Retinal pigment epithelial cell (primary cell): ENCODE data around the gene LZTR1.

ENCODE experiments used
- DNase-seq: peaks from one replicate; pipeline ENCODE4 v3.0.0-alpha.2; 2010; ENCODE audit warnings: low read depth
- H3K4me3 ChIP-seq: 2 replicates; pipeline ENCODE4 v1.5.1; 2011; ENCODE audit warnings: mild to moderate bottlenecking, low read length, control low read depth, moderate library complexity
- CTCF ChIP-seq: conservative IDR thresholded peaks from 2 replicates; pipeline ENCODE4 v1.5.1; 2011; ENCODE audit warnings: low read depth, low read length, control low read depth, inconsistent platforms

LZTR1 gene

DNA sequence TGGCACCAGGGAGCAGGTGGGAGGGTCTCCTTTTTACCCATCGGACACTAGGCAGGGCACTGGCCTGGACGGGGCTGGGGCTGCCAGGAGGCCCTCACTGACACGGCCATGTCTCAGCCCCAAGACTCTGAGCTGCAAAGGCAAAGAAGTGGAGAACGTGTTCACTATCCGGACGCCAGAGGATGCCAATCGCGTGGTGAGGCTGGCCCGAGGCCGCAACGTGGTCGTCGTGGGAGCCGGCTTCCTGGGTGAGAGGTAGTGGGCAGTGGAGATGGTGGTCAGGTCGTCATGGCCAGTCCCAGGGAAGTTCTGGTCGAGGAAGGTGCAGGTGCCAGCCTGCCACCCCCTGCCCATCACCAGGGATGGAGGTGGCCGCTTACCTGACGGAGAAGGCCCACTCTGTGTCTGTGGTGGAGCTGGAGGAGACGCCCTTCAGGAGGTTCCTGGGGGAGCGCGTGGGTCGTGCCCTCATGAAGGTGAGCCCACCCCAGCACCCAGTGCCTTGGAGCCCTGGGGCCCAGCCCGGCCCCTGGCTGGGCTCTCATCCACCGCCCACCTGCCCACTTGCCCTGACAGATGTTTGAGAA is 5.7 kb upstream of the LZTR1 start:
- DNase-seq, result no peak
- H3K4me3 ChIP-seq, result no peak overlapping the region
- TF ChIP-seq CTCF, result no peak

GRCh38 chr22:20977019-20977418 is 5.1 kb upstream of the LZTR1 start:
- H3K4me3 ChIP-seq, result no peak overlapping the region
- TF ChIP-seq CTCF, result no peak
- no peak for DNase-seq

GRCh38 chr22:20977516-20978170 is 4.5 kb upstream of the LZTR1 start:
- H3K4me3 ChIP-seq, result no peak overlapping the region
- no peak for TF ChIP-seq CTCF

DNA sequence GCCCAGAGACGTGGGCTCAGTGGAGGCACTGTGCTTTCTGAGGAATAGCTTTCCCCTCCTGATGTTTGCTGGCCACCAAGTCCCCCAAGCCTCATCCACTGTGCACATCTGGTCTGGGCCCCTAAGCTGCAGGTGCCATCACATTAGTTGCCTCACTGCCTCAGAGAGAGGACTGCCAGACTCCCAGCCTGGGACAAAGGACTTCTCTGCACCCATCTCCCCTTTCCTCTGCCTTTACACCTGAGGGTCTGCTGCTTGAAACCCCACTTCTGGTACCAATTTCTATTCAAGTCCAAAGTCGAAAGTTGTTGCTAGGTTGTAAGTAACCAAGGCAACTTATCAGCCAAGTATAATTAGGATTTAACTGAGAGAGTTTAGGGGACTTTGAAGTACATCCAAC is 3.7 kb upstream of the LZTR1 start:
- no peak overlapping the region for H3K4me3 ChIP-seq
- no peak for DNase-seq
- no peak for TF ChIP-seq CTCF

More at GRCh38 chr22:20977516-20978170, 4.5 kb upstream of the LZTR1 start:
- no peak for DNase-seq

DNA sequence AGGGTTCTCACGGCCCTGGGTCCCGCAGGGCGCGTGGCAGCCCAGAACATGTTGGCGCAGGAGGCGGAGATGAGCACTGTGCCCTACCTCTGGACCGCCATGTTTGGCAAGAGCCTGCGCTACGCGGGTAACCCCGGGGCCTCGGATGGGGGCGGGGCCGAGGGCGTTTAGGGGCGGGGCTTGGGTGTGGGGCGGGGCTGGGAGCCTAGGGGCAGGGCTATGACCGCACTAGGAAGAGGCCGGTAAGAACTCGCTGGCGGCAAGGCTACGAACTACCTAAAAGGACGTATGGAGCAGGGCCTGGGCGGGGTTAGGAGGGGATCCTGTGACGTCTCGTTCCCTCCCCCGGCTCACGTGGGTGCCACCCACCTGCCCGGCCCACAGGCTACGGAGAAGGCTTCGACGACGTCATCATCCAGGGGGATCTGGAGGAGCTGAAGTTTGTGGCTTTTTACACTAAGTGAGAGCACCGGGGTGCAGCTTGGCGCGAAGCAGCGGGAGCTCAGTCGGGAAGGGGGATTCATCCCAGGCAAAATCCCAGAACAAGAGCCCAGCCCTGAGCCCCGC is 2.8 kb upstream of the LZTR1 start:
- peak; percentile 62 for DNase-seq
- peak overlapping the region; percentile 24 for H3K4me3 ChIP-seq
- no peak for TF ChIP-seq CTCF

- TF ChIP-seq CTCF, result no peak
- H3K4me3 ChIP-seq, result peak overlapping the region; percentile 24
Measured at GRCh38 chr22:20979940-20980453, 2.1 kb upstream of the LZTR1 start.

DNA sequence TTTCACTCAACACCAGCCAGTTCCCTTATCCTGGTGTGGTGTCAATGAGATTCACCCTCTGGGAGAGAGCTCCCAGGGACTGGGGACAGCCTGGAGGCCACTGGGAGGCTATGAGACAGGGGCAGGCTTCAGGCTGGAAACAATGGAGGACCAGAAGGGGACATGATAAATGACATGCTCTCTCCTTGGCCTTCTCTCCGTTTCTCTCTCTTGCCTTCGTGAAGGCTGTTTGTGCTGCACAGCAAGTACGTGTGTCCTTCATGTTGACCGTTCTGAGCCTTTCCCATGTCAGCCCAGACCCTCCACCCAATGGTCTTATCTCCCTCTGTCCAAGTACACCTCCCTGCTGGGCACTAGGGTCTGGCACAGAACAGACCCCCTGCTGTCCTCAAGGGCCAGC is 1.6 kb upstream of the LZTR1 start:
- no peak for DNase-seq
- H3K4me3 ChIP-seq, result no peak overlapping the region
- no peak for TF ChIP-seq CTCF

More at GRCh38 chr22:20979940-20980453, 2.1 kb upstream of the LZTR1 start:
- DNase-seq, result no peak
